ENCODE results near the gene CORIN.

- TF ChIP-seq CTCF (IDR thresholded peaks at IDR 0.05), result no peak
- no peak for TF ChIP-seq POLR2A (IDR thresholded peaks at IDR 0.05)
Observed at GRCh38 chr4:47570816-47571215, 267.1 kb downstream of the CORIN start.
